ENCODE results near the gene FBXO46. TPM values are rescaled to one million over a fixed set of nuclear protein-coding genes. Genes with fewer than 3 reads are reported as not detected.

FBXO46 gene
- total RNA-seq (34.8 and 48.2 TPM in 2 replicates), polyA plus RNA-seq (39.3 and 42.5 TPM in 2 replicates)

- H3K4me1 ChIP-seq (ENCODE audit: low read depth) = no peaks in the 10 kb centered on the region
- no peaks in the 10 kb centered on the region for H3K27me3 ChIP-seq
- H3K27ac ChIP-seq = peak within 1 kb of the TSS; percentile 50
- H3K36me3 ChIP-seq = no peaks in the 10 kb centered on the region
- peak within 1 kb of the TSS; percentile 65 for H3K4me3 ChIP-seq
- no peaks in the 10 kb centered on the region for H3K9me3 ChIP-seq (ENCODE audit: low read depth)
- DNase-seq (ENCODE audit: low read depth in 1 of 2, low spot score in 1 of 2) = peak; percentile 97 to 100
- TF ChIP-seq CTCF (IDR thresholded peaks at IDR 0.05; ENCODE audit: low read depth, low read length) = peak; percentile 28
Observed at GRCh38 chr19:45730368-45731288, at the start of gene FBXO46. Gene FBXO46, minus strand, starts transcription at chr19:45730896. Its CDS starts 17,401 bp downstream, at chr19:45713495.

- peaks cover 43% of the 10 kb centered on the region for H3K4me1 ChIP-seq (ENCODE audit: low read depth)
- peak overlapping the region; percentile 4 for H3K27ac ChIP-seq
- H3K27me3 ChIP-seq = no peaks in the 10 kb centered on the region
- DNase-seq (ENCODE audit: low read depth in 1 of 2, low spot score in 1 of 2) = no peak
- H3K9me3 ChIP-seq (ENCODE audit: low read depth) = no peaks in the 10 kb centered on the region
- peaks cover 19% of the 10 kb centered on the region for H3K36me3 ChIP-seq
- TF ChIP-seq CTCF (IDR thresholded peaks at IDR 0.05; ENCODE audit: low read depth, low read length) = no peak
- peak overlapping the region; percentile 1 for H3K4me3 ChIP-seq
Observed at GRCh38 chr19:45780146-45780447, 49.4 kb upstream of the FBXO46 start.

GRCh38 chr19:45779231-45780145 lies 48.8 kb upstream of the FBXO46 start:
- peaks cover 41% of the 10 kb centered on the region for H3K4me1 ChIP-seq (ENCODE audit: low read depth)
- H3K9me3 ChIP-seq (ENCODE audit: low read depth) = no peaks in the 10 kb centered on the region
- TF ChIP-seq CTCF (IDR thresholded peaks at IDR 0.05; ENCODE audit: low read depth, low read length) = peak; percentile 37
- no peak overlapping the region for H3K27ac ChIP-seq
- peak; percentile 45 to 93 for DNase-seq (ENCODE audit: low read depth in 1 of 2, low spot score in 1 of 2)
- H3K27me3 ChIP-seq = no peaks in the 10 kb centered on the region
- peaks cover 23% of the 10 kb centered on the region for H3K36me3 ChIP-seq
- H3K4me3 ChIP-seq = peak overlapping the region; percentile 12

GRCh38 chr19:45778010-45778661 lies 47.4 kb upstream of the FBXO46 start:
- peaks cover 30% of the 10 kb centered on the region for H3K36me3 ChIP-seq
- no peak overlapping the region for H3K4me3 ChIP-seq
- H3K9me3 ChIP-seq (ENCODE audit: low read depth) = no peaks in the 10 kb centered on the region
- no peaks in the 10 kb centered on the region for H3K27me3 ChIP-seq
- TF ChIP-seq CTCF (IDR thresholded peaks at IDR 0.05; ENCODE audit: low read depth, low read length) = no peak
- no peak overlapping the region for H3K27ac ChIP-seq
- DNase-seq (ENCODE audit: low read depth in 1 of 2, low spot score in 1 of 2) = no peak
- peaks cover 28% of the 10 kb centered on the region for H3K4me1 ChIP-seq (ENCODE audit: low read depth)

- no peak for DNase-seq (ENCODE audit: low read depth in 1 of 2, low spot score in 1 of 2)
- Histone ChIP-seq H3K27me3 (no peaks in the 10 kb centered on the region), H3K27ac (no peak overlapping the region), H3K4me1 (ENCODE audit: low read depth) (peaks cover 21% of the 10 kb centered on the region), H3K9me3 (ENCODE audit: low read depth) (no peaks in the 10 kb centered on the region), H3K36me3 (peaks cover 35% of the 10 kb centered on the region), H3K4me3 (no peak overlapping the region)
- TF ChIP-seq CTCF (IDR thresholded peaks at IDR 0.05; ENCODE audit: low read depth, low read length) = no peak
Observed at GRCh38 chr19:45777395-45777961, 46.8 kb upstream of the FBXO46 start.
